Astrocyte of the cerebellum (primary cell): ENCODE measurements around the gene P4HA1.
"Not testable (repeated sequence)": the region's sequence is repeated elsewhere in the genome, so short reads cannot be mapped to it uniquely, and the experiment has no call there.

ENCODE experiments used
- DNase-seq: peaks from one replicate; pipeline ENCODE4 v3.0.0-alpha.2; 2011; ENCODE audit warnings: low read depth
- H3K4me3 ChIP-seq: 2 replicates; pipeline ENCODE4 v1.5.1; 2011; ENCODE audit warnings: mild to moderate bottlenecking, low read depth, low read length, moderate library complexity
- in situ Hi-C: cut with HindIII; loops from 2 replicates; pipeline ENCODE4 v1.10.0; 2017; ENCODE audit warnings: low sequenced_read_pairs
- TF ChIP-seq, protein P1 (sequence below): IDR thresholded peaks from 2 replicates; pipeline ENCODE4 v1.5.1; 2012; ENCODE audit warnings: low read length, low read depth, moderate library complexity, mild to moderate bottlenecking; ENCODE audit errors: missing control alignments

P4HA1 gene

DNA sequence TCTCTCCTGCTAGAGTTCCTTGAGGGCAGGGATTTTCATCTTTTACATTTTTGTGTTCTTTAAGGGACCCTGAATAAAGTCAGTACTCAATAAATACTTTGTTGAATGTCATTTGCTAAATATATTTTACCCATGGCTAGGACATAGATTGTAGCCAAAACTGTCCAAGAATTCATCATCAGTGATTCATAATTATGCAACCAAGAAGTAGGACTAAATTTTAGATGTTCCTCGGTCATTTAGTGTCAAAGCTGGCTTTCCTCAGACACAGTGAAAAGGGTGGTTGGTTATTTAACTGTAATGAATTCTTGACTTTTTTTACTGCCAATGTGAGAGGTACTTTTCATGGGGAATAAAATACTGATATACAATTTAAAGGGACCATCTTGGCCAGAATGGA lies 16.9 kb upstream of the P4HA1 start:
- H3K4me3 ChIP-seq = no peak overlapping the region
- TF ChIP-seq, protein P1, sequence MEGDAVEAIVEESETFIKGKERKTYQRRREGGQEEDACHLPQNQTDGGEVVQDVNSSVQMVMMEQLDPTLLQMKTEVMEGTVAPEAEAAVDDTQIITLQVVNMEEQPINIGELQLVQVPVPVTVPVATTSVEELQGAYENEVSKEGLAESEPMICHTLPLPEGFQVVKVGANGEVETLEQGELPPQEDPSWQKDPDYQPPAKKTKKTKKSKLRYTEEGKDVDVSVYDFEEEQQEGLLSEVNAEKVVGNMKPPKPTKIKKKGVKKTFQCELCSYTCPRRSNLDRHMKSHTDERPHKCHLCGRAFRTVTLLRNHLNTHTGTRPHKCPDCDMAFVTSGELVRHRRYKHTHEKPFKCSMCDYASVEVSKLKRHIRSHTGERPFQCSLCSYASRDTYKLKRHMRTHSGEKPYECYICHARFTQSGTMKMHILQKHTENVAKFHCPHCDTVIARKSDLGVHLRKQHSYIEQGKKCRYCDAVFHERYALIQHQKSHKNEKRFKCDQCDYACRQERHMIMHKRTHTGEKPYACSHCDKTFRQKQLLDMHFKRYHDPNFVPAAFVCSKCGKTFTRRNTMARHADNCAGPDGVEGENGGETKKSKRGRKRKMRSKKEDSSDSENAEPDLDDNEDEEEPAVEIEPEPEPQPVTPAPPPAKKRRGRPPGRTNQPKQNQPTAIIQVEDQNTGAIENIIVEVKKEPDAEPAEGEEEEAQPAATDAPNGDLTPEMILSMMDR = no peak
- no peak for DNase-seq
- in situ Hi-C loops = no loop called here

DNA sequence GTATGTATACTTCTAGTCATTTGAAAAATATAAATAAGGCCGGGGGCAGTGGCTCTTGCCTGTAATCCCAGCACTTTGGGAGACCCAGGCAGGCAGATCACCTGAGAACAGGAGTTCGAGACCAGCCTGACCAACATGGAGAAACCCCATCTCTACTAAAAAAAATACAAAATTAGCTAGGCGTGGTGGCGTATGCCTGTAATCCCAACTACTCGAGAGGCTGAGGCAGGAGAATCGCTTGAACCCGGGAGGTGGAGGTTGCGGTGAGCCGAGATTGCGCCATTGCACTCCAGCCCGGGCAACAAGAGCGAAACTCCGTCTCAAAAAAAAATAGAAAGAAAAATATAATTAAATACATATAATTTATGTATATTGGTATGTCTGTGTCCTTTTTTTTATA lies 15.4 kb upstream of the P4HA1 start:
- H3K4me3 ChIP-seq, DNase-seq, in situ Hi-C loops: not testable (repeated sequence)

DNA sequence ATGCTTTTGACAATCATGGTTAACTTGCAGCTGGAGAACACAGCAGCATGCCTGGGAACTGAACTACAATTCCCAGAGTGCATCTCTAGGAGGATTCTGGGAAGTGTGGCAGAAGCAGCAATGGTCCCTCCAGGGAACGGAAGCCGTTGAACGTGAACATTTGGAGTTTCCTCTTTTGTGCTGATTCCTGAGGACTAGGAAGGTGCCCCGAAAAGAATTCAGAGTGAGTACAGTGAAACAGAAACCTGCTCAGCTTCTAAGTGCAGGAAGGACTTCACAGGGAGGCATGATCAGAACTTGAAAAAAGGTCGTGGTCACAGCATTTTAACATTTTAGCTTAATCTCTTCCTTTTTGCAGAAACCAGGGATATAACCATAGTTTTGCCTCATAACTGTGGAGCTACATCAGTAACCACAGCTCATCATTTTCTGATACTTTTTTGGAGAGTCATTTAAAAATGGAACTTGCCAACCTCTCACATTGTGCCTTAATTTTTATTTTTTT lies 13.7 kb upstream of the P4HA1 start, which contains the start of gene NUDT13:
NUDT13 (plus strand) TSS at position 111 of the 505 bp plus-strand sequence. CDS start 3,911 bp downstream, outside the sequence.
- TF ChIP-seq, protein P1 = no peak
- peak within 1 kb of the TSS; percentile 46 for H3K4me3 ChIP-seq
- in situ Hi-C loops = no loop called here
- DNase-seq = peak; percentile 48

DNA sequence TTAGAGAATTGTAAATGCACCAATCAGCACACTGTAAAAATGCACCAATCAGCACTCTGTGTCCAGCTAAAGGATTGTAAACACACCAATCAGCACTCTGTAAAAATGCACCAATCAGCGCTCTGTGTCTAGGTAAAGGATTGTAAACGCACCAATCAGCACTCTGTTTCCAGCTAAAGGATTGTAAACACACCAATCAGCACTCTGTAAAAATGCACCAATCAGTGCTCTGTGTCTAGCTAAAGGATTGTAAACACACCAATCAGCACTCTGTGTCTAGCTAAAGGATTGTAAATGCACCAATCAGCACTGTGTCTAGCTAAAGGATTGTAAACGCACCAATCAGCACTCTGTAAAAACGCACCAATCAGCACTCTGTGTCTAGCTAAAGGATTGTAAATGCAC lies 12.6 kb upstream of the P4HA1 start:
- in situ Hi-C loops, H3K4me3 ChIP-seq, DNase-seq: not testable (repeated sequence)

DNA sequence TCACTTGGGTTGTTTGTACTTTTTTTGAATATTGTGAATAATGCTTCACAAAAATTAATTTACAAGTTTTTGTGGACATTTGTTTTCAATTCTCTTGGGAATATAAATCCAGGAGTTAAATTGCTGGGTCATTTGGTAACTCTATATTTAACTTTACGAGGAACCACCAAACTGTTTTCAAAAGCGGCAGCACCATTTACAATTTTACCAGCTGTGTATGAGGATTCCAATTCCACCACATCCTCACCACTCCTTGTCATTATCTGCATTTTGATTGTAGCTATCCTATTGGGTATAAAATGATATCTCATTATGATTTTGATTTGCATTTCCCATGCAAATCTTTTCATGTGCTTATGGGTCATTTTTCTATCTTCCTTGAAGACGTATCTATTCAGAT lies 9.6 kb upstream of the P4HA1 start:
- H3K4me3 ChIP-seq = no peak overlapping the region
- DNase-seq = no peak
- in situ Hi-C loops = no loop called here
- TF ChIP-seq, protein P1 = no peak

DNA sequence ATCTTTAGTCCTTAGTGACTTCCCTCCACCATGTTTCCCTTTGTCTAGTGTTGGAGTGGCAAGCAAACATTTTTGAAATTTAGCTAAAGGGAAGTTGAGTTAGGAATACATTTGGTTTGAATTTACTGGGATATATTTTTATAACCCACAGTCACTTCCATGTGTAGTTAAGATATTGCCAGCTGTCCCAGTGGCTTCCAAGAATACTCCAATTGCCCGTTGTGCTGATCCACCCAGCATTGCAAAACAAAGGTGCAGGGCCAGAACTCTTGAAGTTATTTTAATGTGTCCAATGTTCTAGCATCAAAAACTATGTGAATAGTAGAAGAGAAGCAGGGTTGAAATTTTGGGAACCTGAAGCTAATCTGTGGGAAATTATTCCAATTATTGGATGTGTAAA lies 2.5 kb upstream of the P4HA1 start:
- in situ Hi-C loops = no loop called here
- DNase-seq = no peak
- H3K4me3 ChIP-seq = no peak overlapping the region
- TF ChIP-seq, protein P1 = no peak

DNA sequence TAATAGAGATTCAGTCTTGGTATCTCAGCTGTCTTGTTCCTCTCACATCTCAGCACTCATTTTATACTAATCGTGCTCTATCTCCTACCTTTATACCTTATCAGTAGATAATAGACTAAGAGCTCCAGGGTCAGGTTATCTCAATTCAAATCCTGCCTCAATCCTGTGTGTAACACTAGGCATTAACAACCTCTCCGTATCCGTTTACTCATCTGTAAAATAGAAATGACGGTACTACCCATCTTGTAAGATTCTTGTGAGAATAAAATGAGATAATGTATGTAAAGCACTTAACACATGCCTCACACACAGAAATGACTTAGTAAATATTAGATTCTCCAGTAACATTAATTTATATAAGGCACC lies 622 bp upstream of the P4HA1 start:
- in situ Hi-C loops = no loop called here
- H3K4me3 ChIP-seq = peak overlapping the region; percentile 97
- TF ChIP-seq, protein P1 = no peak
- DNase-seq = no peak

DNA sequence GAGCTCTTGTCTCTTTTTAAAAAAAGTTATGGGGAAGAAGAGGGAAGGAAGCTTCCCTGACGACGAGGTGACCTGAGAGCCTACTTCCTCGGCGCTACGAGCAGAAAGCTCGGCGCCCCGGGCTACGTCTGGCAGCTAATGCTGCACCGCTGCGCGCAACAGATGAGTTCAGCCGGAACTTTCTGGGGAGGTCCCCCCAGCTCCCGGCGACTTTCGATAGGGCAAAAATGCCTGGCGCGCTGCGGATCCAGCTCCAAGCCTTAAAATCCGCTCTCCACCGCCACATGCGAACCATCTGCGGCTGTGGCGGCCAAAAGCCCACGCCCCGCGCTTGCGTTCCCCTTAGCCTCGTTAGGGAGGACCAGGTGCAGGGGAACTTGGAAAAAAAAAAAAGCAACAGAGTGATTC lies 621 bp downstream of the P4HA1 start:
- DNase-seq = no peak
- H3K4me3 ChIP-seq = peak overlapping the region; percentile 97
- in situ Hi-C loops = no loop called here
- TF ChIP-seq, protein P1 = no peak
